Keratinocyte (primary cell): Measurements from ENCODE around the gene AGPAT3. TPM values are rescaled to one million over a fixed set of nuclear protein-coding genes. Genes with fewer than 3 reads are reported as not detected.

Experiments used
- DNase-seq: peaks from one replicate; pipeline ENCODE4 v3.0.0-alpha.2; 2011; ENCODE audit warnings: low read depth, missing footprints, low spot score
- FAIRE-seq: peaks from 2 replicates; lab custom pipeline; 2011; peaks lifted over from hg19 to GRCh38; lab: Jason Lieb, UNC
- H2AFZ ChIP-seq: 2 replicates; pipeline ENCODE4 v1.6.0; 2012; ENCODE audit warnings: low read length, control low read depth, inconsistent platforms; ENCODE audit not compliant: control insufficient read depth
- H3K27ac ChIP-seq: 2 replicates; pipeline ENCODE4 v1.5.1; 2011; ENCODE audit warnings: low read length; ENCODE audit not compliant: control insufficient read depth, insufficient read depth
- H3K27me3 ChIP-seq: 3 replicates; pipeline ENCODE4 v1.6.0; 2011; ENCODE audit warnings: low read length; ENCODE audit not compliant: control insufficient read depth, insufficient read depth; ENCODE audit errors: extremely low read depth
- H3K36me3 ChIP-seq, 2 experiments: 2 replicates in 1 of 2; 3 replicates in 1 of 2; pipeline ENCODE4 v1.5.1; 2011; ENCODE audit warnings: low read length in 2 of 2, mild to moderate bottlenecking in 1 of 2; ENCODE audit not compliant: control insufficient read depth in 2 of 2, insufficient read depth in 2 of 2; ENCODE audit errors: extremely low read depth in 1 of 2
- H3K4me1 ChIP-seq: 3 replicates; pipeline ENCODE4 v1.5.1; 2011; ENCODE audit warnings: low read length; ENCODE audit not compliant: control insufficient read depth, insufficient read depth; ENCODE audit errors: extremely low read depth
- H3K4me2 ChIP-seq: 3 replicates; pipeline ENCODE4 v1.6.0; 2011; ENCODE audit warnings: low read depth, low read length; ENCODE audit not compliant: control insufficient read depth, insufficient read depth; ENCODE audit errors: extremely low read depth
- H3K4me3 ChIP-seq, 3 experiments: fragments of 200-600 bp in 1 of 3; sonication (generic) in 1 of 3; 2 replicates in 2 of 3; 3 replicates in 1 of 3; pipeline ENCODE4 v1.5.1; 2011 to 2016; ENCODE audit warnings: low read length in 3 of 3, mild to moderate bottlenecking in 3 of 3, control low read depth in 2 of 3, inconsistent platforms in 1 of 3, low read depth in 1 of 3, mixed read lengths in 1 of 3, mixed run types in 1 of 3, moderate library complexity in 1 of 3; ENCODE audit not compliant: control insufficient read depth in 2 of 3, insufficient read depth in 2 of 3; ENCODE audit errors: extremely low read depth in 1 of 3
- H3K79me2 ChIP-seq: 2 replicates; pipeline ENCODE4 v1.6.0; 2012; ENCODE audit warnings: low read length; ENCODE audit not compliant: control insufficient read depth, insufficient read depth
- H3K9ac ChIP-seq: 3 replicates; pipeline ENCODE4 v1.6.0; 2011; ENCODE audit warnings: low read length; ENCODE audit not compliant: control insufficient read depth, insufficient read depth; ENCODE audit errors: extremely low read depth
- H3K9me1 ChIP-seq: 3 replicates; pipeline ENCODE4 v1.6.0; 2011; ENCODE audit warnings: low read length; ENCODE audit not compliant: control insufficient read depth, insufficient read depth; ENCODE audit errors: extremely low read depth
- H3K9me3 ChIP-seq: 2 replicates; pipeline ENCODE4 v1.5.1; 2012; ENCODE audit warnings: low read depth, low read length; ENCODE audit not compliant: control insufficient read depth
- H4K20me1 ChIP-seq: 3 replicates; pipeline ENCODE4 v1.6.0; 2011; ENCODE audit warnings: low read length; ENCODE audit not compliant: control insufficient read depth, insufficient read depth; ENCODE audit errors: extremely low read depth
- EZH2 ChIP-seq: IDR thresholded peaks from one replicate; pipeline ENCODE4 v1.6.1; 2012; ENCODE audit warnings: inconsistent platforms, mild to moderate bottlenecking, low read length, moderate library complexity
- dilution Hi-C: fragments of 300-500 bp; cut with MboI; formaldehyde crosslinking; loops from one replicate; pipeline ENCODE4 v1.7.0; 2020; ENCODE audit warnings: low sequenced_read_pairs; ENCODE audit not compliant: extremely low pct_ligation_motif_present
- polyA plus RNA-seq, 5 experiments: library from polyadenylated mRNA; depleted of rRNA in 3 of 5; stranded (reverse) in 3 of 5; stranded (forward) in 1 of 5; unstranded in 1 of 5; fragments of >200 nt; gene quantifications; 1 replicate in 1 of 5; 2 replicates in 3 of 5; 3 replicates in 1 of 5; pipeline versions ENCODE4 v1.2.1 to v1.2.3, GENCODE V29; 2011 to 2012; ENCODE audit warnings: missing spikeins in 2 of 5, low read depth in 1 of 5, low replicate concordance in 1 of 5
- TF ChIP-seq, protein P1 (sequence below), 3 experiments: IDR thresholded peaks in 1 of 3; conservative IDR thresholded peaks in 1 of 3; optimal IDR thresholded peaks in 1 of 3; 2 replicates in 2 of 3; 3 replicates in 1 of 3; pipeline versions ENCODE3 to v1.5.1; 2011; ENCODE audit warnings: low read length in 3 of 3, mild to moderate bottlenecking in 3 of 3, moderate library complexity in 2 of 3, control low read depth in 1 of 3, inconsistent platforms in 1 of 3; ENCODE audit not compliant: insufficient read depth in 2 of 3; ENCODE audit errors: extremely low read depth in 1 of 3

Gene AGPAT3
- polyA plus RNA-seq, 1 donor (not counting 4 experiments of a cell fraction or from before 2014, with no cell fraction given): 21.7 TPM

DNA sequence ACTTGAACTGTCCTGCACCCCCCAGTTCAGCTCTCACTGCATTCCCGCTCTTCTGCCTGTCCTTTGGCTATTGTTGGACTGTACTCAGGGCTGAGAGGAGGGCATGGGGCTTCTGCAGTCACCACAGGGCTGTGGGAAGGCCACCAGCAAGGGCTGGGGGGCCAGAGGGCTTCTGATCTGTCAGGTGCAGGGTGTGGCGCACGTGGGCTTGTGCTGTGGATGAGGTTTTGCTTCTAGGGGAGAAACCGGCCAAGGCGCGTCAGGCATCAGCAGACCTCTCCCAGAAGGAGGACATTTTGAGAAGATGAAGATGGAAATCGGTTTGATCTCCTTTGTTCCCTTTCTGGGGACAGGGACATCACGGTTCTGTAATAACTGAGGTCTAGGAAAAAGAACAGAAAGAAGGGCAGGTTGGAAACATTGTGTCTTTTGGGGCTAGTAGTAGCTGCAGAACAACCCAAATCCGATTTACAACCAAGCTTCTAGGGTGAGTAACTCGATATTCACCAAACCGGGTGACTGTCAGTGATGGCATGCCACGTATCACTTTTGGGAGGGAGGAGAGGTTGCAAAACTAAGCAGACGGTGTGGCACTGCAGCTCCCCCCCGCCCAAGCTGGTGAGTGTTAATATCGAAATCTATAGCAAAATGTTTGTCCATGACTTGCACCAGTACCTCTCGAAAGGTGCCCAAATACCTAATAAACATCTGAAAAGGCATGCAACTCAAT, 40.9 kb downstream of the AGPAT3 start:
- no peak overlapping the region for H3K4me3 ChIP-seq
- dilution Hi-C loops: no loop called here
- TF ChIP-seq EZH2: no peak
- TF ChIP-seq, protein P1, sequence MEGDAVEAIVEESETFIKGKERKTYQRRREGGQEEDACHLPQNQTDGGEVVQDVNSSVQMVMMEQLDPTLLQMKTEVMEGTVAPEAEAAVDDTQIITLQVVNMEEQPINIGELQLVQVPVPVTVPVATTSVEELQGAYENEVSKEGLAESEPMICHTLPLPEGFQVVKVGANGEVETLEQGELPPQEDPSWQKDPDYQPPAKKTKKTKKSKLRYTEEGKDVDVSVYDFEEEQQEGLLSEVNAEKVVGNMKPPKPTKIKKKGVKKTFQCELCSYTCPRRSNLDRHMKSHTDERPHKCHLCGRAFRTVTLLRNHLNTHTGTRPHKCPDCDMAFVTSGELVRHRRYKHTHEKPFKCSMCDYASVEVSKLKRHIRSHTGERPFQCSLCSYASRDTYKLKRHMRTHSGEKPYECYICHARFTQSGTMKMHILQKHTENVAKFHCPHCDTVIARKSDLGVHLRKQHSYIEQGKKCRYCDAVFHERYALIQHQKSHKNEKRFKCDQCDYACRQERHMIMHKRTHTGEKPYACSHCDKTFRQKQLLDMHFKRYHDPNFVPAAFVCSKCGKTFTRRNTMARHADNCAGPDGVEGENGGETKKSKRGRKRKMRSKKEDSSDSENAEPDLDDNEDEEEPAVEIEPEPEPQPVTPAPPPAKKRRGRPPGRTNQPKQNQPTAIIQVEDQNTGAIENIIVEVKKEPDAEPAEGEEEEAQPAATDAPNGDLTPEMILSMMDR (optimal IDR thresholded peaks at IDR 0.05 in 1 of 3, IDR thresholded peaks at IDR 0.05 in 1 of 3, conservative IDR thresholded peaks at IDR 0.05 in 1 of 3; ENCODE audit: extremely low read depth in 1 of 3, insufficient read depth in 2 of 3, low read length in 3 of 3): no peak
- no peak overlapping the region for H3K4me2 ChIP-seq
- H3K9me3 ChIP-seq: no peaks in the 10 kb centered on the region
- peaks cover 3% of the 10 kb centered on the region for H3K79me2 ChIP-seq
- FAIRE-seq: no peak
- no peak overlapping the region for H3K27ac ChIP-seq
- H3K9me1 ChIP-seq: peaks cover 3% of the 10 kb centered on the region
- H4K20me1 ChIP-seq: no peaks in the 10 kb centered on the region
- DNase-seq: no peak
- no peaks in the 10 kb centered on the region for H3K4me1 ChIP-seq
- H3K27me3 ChIP-seq: no peaks in the 10 kb centered on the region
- no peak overlapping the region for H3K9ac ChIP-seq
- no peak overlapping the region for H2AFZ ChIP-seq
- peaks cover 0 to 14% of the 10 kb centered on the region in 2 experiments for H3K36me3 ChIP-seq

DNA sequence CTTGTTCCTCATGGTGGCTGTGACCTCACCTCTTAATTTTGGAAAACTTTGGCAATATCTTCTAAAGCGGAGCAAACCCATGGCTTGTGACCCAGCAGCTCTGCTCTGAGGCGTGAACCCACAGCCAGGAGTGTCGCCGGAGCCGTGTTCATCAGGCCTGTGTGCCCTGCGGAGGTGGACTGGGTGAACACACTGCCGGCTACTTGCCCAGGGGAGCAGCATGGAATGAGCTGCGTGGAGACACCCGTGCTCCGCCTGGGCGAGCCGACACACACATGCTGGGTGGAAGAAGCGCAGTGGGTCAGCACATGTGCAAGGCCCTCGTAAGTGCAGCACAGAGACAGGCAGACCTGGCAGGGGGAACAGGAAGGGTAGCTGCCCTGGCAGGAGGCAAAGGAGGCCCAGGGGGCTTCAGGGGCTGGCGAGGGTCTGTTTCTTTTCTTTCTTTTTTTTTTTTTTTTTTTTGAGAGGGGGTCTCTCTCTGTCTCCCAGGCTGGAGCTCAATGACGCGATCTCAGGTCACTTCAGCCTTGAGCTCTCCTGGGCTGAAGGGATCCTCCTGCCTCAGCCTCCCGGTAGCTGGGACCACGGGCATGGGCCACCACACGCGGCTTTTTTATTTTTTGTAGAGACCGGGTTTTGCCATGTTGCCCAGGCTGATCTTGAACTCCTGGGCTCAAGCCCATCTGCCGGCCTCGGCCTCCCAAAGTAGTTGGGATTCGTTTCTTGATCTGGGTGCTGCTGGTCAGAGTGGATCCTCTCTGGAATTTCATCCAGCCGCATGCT, 41.8 kb downstream of the AGPAT3 start:
- dilution Hi-C loops: no loop called here

More for the DNA sequence above, 41.8 kb downstream of the AGPAT3 start:
- no peak for DNase-seq
- no peak overlapping the region for H2AFZ ChIP-seq
- no peaks in the 10 kb centered on the region for H4K20me1 ChIP-seq
- no peak overlapping the region for H3K27ac ChIP-seq
- TF ChIP-seq EZH2: no peak
- TF ChIP-seq, protein P1 (optimal IDR thresholded peaks at IDR 0.05 in 1 of 3, IDR thresholded peaks at IDR 0.05 in 1 of 3, conservative IDR thresholded peaks at IDR 0.05 in 1 of 3; ENCODE audit: extremely low read depth in 1 of 3, insufficient read depth in 2 of 3, low read length in 3 of 3): no peak
- H3K9me3 ChIP-seq: no peaks in the 10 kb centered on the region
- no peak overlapping the region for H3K9ac ChIP-seq
- H3K36me3 ChIP-seq: peaks cover 0 to 14% of the 10 kb centered on the region in 2 experiments
- no peaks in the 10 kb centered on the region for H3K27me3 ChIP-seq
- peaks cover 3% of the 10 kb centered on the region for H3K79me2 ChIP-seq
- H3K9me1 ChIP-seq: peaks cover 3% of the 10 kb centered on the region
- no peak overlapping the region for H3K4me3 ChIP-seq
- no peak overlapping the region for H3K4me2 ChIP-seq
- no peak for FAIRE-seq
- no peaks in the 10 kb centered on the region for H3K4me1 ChIP-seq
